ENCODE measurements around the gene FBXO3.

GRCh38 chr11:33785609-33786008, 11.3 kb upstream of the FBXO3 start:
- TF ChIP-seq CTCF (IDR thresholded peaks at IDR 0.05 in 4 of 5, conservative IDR thresholded peaks at IDR 0.05 in 1 of 5) = no peak
- no peak for TF ChIP-seq POLR2A (IDR thresholded peaks at IDR 0.05)
